ENCODE measurements around the gene ERGIC1. TPM values are rescaled to one million over a fixed set of nuclear protein-coding genes. Genes with fewer than 3 reads are reported as not detected.

The ERGIC1 gene
- total and polyA plus RNA-seq, 12 donors = 71.9 to 450 (median 248) TPM

DNA sequence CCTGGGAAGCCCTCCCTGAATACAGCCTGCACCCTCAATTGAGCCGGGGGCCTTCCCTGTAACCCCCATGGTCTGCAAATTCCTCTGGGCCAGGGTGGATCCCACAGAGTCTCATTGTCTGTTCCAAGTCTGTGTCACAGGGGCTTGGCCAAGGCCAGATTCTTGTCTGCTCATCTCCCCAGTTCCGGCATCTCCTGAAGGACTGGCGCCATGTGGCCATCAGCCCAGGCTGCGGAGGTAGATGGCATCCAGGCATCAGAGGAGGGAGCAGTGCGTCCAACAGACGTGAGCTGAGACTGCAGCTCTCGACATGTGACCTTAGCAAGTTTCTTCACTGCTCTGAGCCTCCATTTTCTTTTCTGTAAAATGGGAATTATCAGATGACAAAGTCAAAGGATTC is 87.9 kb downstream of the ERGIC1 start:
- Histone ChIP-seq H3K27me3 (no peaks in the 10 kb centered on the region), H3K36me3 (replicated peaks in 1 of 2) (peaks cover 0 to 26% of the 10 kb centered on the region in 2 donors), H3K9me3 (replicated peaks in 1 of 3) (no peaks in the 10 kb centered on the region), H3K27ac (peak overlapping the region in 4 of 5 donors; percentile 10 to 97 (median 91)), H3K4me3 (no peak overlapping the region), H3K4me1 (replicated peaks in 1 of 2) (peaks cover 8 to 12% of the 10 kb centered on the region in 2 donors)
- 53 to 81% (median 57%) methylated on average over 6 to 7 of the region's 7 CpGs for WGBS, 4 donors
- TF ChIP-seq, protein P1, sequence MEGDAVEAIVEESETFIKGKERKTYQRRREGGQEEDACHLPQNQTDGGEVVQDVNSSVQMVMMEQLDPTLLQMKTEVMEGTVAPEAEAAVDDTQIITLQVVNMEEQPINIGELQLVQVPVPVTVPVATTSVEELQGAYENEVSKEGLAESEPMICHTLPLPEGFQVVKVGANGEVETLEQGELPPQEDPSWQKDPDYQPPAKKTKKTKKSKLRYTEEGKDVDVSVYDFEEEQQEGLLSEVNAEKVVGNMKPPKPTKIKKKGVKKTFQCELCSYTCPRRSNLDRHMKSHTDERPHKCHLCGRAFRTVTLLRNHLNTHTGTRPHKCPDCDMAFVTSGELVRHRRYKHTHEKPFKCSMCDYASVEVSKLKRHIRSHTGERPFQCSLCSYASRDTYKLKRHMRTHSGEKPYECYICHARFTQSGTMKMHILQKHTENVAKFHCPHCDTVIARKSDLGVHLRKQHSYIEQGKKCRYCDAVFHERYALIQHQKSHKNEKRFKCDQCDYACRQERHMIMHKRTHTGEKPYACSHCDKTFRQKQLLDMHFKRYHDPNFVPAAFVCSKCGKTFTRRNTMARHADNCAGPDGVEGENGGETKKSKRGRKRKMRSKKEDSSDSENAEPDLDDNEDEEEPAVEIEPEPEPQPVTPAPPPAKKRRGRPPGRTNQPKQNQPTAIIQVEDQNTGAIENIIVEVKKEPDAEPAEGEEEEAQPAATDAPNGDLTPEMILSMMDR (IDR thresholded peaks at IDR 0.05) = no peak
- no peak for TF ChIP-seq POLR2A (IDR thresholded peaks at IDR 0.05)
- peak in 5 of 7 donors; percentile 67 to 85 (median 78) for DNase-seq
- intact Hi-C loops (cut with DNase I) = no loop called here

DNA sequence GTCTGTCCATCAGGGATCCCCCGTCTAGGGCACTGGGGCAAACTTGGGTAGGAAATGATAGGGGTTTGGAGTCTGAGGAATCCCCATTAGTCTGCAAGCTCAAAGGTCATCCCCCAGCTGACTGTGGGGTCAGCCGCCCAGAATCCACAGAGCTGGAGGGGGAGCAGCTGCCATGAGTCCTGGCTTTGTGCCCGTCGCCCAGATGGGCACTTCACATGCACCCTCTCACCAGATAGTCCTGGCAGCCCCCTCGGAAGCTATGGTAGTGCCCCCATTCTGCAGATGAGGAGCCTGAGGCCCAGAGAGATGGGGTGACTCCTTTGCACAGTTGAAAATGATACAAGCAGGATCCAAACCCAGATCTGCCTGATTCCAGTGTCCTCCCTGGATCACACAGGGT is 89.5 kb downstream of the ERGIC1 start:
- Histone ChIP-seq H3K27me3 (no peaks in the 10 kb centered on the region), H3K9me3 (replicated peaks in 1 of 3) (no peaks in the 10 kb centered on the region), H3K36me3 (replicated peaks in 1 of 2) (peaks cover 0 to 22% of the 10 kb centered on the region in 2 donors), H3K27ac (peak overlapping the region in 2 of 5 donors; percentile 16 to 26), H3K4me3 (no peak overlapping the region), H3K4me1 (replicated peaks in 1 of 2) (peaks cover 8 to 12% of the 10 kb centered on the region in 2 donors)
- 80 to 95% (median 94%) methylated on average over 2 to 5 of the region's 5 CpGs for WGBS, 4 donors
- TF ChIP-seq POLR2A (IDR thresholded peaks at IDR 0.05) = no peak
- TF ChIP-seq, protein P1 (IDR thresholded peaks at IDR 0.05) = no peak
- DNase-seq = no peak
- intact Hi-C loops (cut with DNase I) = no loop called here

DNA sequence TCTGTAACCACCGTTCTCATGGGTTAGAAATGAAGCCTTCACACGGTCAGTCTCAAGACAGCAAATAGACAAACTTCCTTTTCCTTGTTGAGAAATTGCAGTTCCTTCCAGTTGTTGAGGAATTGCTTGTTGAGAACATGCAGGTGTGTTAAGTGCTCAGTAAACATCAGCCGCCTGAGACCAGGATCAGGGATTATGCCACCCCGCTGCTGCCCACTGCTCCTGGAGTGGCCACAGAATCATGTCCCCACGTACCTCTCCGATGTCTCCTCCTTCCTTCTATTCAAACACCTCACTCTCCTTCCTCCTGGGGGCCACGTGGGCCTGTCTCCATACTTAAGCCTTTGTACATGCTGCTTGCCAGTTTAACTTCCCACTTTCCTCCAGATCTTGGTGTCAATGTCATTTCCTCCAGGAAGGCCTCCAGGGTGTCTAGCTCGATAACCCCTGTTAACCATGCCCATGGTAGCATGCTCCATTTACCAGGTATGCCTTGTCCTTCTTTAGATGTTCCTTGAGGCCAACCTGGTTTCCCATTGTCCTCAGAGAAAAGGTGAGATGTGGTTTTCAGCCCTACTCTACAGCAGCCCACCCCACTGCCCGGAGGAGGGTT is 91.4 kb downstream of the ERGIC1 start:
- no peak for DNase-seq
- no peaks in the 10 kb centered on the region for H3K27me3 ChIP-seq
- 76 to 83% (median 81%) methylated on average over 8 to 9 of the region's 9 CpGs for WGBS, 4 donors
- intact Hi-C loops (cut with DNase I) = no loop called here
- no peak overlapping the region for H3K27ac ChIP-seq
- no peak overlapping the region for H3K4me3 ChIP-seq
- no peaks in the 10 kb centered on the region for H3K4me1 ChIP-seq (replicated peaks in 1 of 2)
- TF ChIP-seq, protein P1 (IDR thresholded peaks at IDR 0.05) = no peak
- TF ChIP-seq POLR2A (IDR thresholded peaks at IDR 0.05) = no peak
- peaks cover 0 to 14% of the 10 kb centered on the region in 2 donors for H3K36me3 ChIP-seq (replicated peaks in 1 of 2)
- no peaks in the 10 kb centered on the region for H3K9me3 ChIP-seq (replicated peaks in 1 of 3)

DNA sequence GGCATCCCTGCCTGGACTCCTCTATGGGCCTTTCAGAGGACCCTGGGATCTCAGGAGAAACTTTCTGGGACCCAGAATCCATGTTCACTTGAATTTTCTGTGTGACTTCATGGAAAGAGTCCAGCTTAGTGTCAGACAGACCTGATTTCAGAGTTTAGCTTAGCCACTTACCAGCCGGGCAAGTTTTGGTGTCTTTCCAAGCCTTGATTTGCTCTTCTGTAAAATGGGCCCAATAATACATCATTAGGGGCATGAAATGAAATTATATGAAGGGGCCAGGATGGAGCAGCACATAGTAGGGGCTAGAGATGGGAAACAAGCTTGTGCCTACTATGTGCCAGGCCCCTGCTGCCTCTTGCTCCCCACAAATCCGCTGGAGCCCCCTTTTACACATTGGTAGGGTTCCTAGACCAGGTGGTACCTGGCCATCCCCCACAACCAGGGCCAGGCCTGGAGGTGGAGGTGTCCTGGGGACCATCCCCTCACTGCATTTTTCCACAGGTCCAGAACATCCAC is 92.0 kb downstream of the ERGIC1 start:
- Histone ChIP-seq H3K9me3 (replicated peaks in 1 of 3) (no peaks in the 10 kb centered on the region), H3K27me3 (no peaks in the 10 kb centered on the region), H3K27ac (peak overlapping the region in 2 of 5 donors; percentile 6 to 12), H3K36me3 (replicated peaks in 1 of 2) (peaks cover 0 to 14% of the 10 kb centered on the region in 2 donors), H3K4me3 (no peak overlapping the region), H3K4me1 (replicated peaks in 1 of 2) (peaks cover 0 to 4% of the 10 kb centered on the region in 2 donors)
- intact Hi-C loops (cut with DNase I) = no loop called here
- TF ChIP-seq POLR2A (IDR thresholded peaks at IDR 0.05) = no peak
- no peak for DNase-seq
- 97 to 100% (median 99%) methylated on average over 2 of the region's 2 CpGs for WGBS, 4 donors

DNA sequence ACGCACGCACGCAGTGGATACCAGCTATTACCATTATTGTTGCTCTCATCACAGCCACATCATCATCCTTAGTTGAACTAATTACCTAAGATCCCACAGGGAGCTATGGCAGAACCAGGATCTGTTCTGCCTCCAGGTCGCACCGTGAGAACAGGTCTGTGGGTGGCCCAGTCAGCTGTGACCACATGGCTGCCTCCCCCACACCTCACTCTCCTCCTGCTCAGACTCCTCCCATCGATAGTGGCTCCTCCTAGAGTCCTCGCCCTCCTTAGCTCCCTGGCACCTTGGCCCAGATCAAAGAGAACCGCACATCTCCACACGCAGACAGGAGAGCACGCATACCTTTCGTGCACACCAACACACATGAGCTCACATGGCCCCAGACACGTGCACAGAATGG is 92.7 kb downstream of the ERGIC1 start:
- TF ChIP-seq, protein P1 (IDR thresholded peaks at IDR 0.05) = no peak
- no peak for TF ChIP-seq POLR2A (IDR thresholded peaks at IDR 0.05)
- Histone ChIP-seq H3K4me1 (replicated peaks in 1 of 2) (peaks cover 0 to 10% of the 10 kb centered on the region in 2 donors), H3K9me3 (replicated peaks in 1 of 3) (no peaks in the 10 kb centered on the region), H3K27me3 (no peaks in the 10 kb centered on the region), H3K27ac (peak overlapping the region in 1 of 5 donors; percentile 6), H3K36me3 (replicated peaks in 1 of 2) (peaks cover 0 to 14% of the 10 kb centered on the region in 2 donors), H3K4me3 (no peak overlapping the region)
- no peak for DNase-seq
- 79 to 85% (median 81%) methylated on average over 10 to 12 of the region's 12 CpGs for WGBS, 4 donors
- intact Hi-C loops (cut with DNase I) = no loop called here

Measured in adrenal gland (tissue), 12 donors.